K562 (cell line): ENCODE data around the gene ITPKB. TPM values are rescaled to one million over a fixed set of nuclear protein-coding genes. Genes with fewer than 3 reads are reported as not detected.

ENCODE experiments used
- ATAC-seq: fragments of 200-7000 bp; cut with Tn5 transposase; 3 replicates; pipeline ENCODE4 v1.9.1; 2020; ENCODE audit warnings: moderate library complexity
- BruUV-seq: library from RNA; stranded (reverse); fragments of 400-500 nt; replicated peaks from 2 replicates; lab custom pipeline; 2021; lab: Mats Ljungman, UMichigan
- CTCF ChIA-PET: fragments of 300-600 bp; formaldehyde crosslinking; extraction: SDS; loops from one replicate; lab custom pipeline; 2021; ENCODE audit warnings: low intra/inter-chr PET ratio; lab: Yijun Ruan, JAX
- POLR2A ChIA-PET: fragments of 300-600, 350-650 bp; sonication (Branson Sonifier 250); formaldehyde crosslinking; extraction: SDS; loops from one replicate; lab custom pipeline; 2021; ENCODE audit warnings: antibody characterized with exemption, inconsistent platforms; lab: Yijun Ruan, JAX
- DNase-seq, 4 experiments: peaks; one replicate each; pipeline versions ENCODE4 v3.0.0 to v3.0.0-alpha.2; 2011 to 2018; ENCODE audit warnings: low spot score in 3 of 4, mixed read lengths in 3 of 4; ENCODE audit errors: extremely low read depth in 1 of 4
- FAIRE-seq: peaks from 2 replicates; lab custom pipeline; 2011; peaks lifted over from hg19 to GRCh38; lab: Jason Lieb, UNC
- H2AFZ ChIP-seq: 2 replicates; pipeline ENCODE4 v1.6.0; 2011; ENCODE audit warnings: low read depth, low read length, control low read depth, inconsistent platforms
- H3K27ac ChIP-seq: fragments of 200-600 bp; 3 replicates; pipeline ENCODE4 v1.8.0; 2011; ENCODE audit warnings: low read depth, mild to moderate bottlenecking, control low read depth, inconsistent platforms, low read length, moderate library complexity, mixed read lengths; ENCODE audit errors: extremely low read depth
- H3K27me3 ChIP-seq, 2 experiments: fragments of 300-600 bp in 1 of 2; 2 replicates in 1 of 2; 3 replicates in 1 of 2; pipeline versions ENCODE4 v1.6.0 to v1.8.0; 2011; ENCODE audit warnings: inconsistent platforms in 2 of 2, low read length in 2 of 2, mild to moderate bottlenecking in 1 of 2, mixed read lengths in 1 of 2, moderate library complexity in 1 of 2; ENCODE audit not compliant: control insufficient read depth in 2 of 2, insufficient read depth in 2 of 2
- H3K36me3 ChIP-seq: fragments of 300-600 bp; 3 replicates; pipeline ENCODE4 v1.8.0; 2011; ENCODE audit warnings: mild to moderate bottlenecking, low read length, inconsistent platforms; ENCODE audit not compliant: control insufficient read depth, insufficient read depth
- H3K4me1 ChIP-seq, 2 experiments: fragments of 200-600 bp in 1 of 2; replicated peaks in 1 of 2; 2 replicates in 1 of 2; 3 replicates in 1 of 2; pipeline versions ENCODE4 v1.5.1 to v1.8.0; 2011; ENCODE audit warnings: inconsistent platforms in 2 of 2, low read length in 2 of 2, mild to moderate bottlenecking in 1 of 2, mixed read lengths in 1 of 2, moderate library complexity in 1 of 2; ENCODE audit not compliant: control insufficient read depth in 2 of 2, insufficient read depth in 2 of 2
- H3K4me2 ChIP-seq: 2 replicates; pipeline ENCODE4 v1.6.1; 2011; ENCODE audit warnings: low read length, control low read depth, inconsistent platforms, mixed read lengths; ENCODE audit not compliant: insufficient read depth
- H3K4me3 ChIP-seq: fragments of 200-600 bp; sonication (generic), shearing (Covaris generic); 2 replicates; pipeline ENCODE4 v1.5.1; 2016; ENCODE audit warnings: control low read depth, inconsistent platforms
- H3K79me2 ChIP-seq: fragments of 200-600 bp; 3 replicates; pipeline ENCODE4 v1.8.0; 2011; ENCODE audit warnings: low read length, inconsistent platforms; ENCODE audit not compliant: control insufficient read depth, insufficient read depth
- H3K9ac ChIP-seq, 2 experiments: 2 replicates each; pipeline versions ENCODE4 v1.6.0 to v1.6.1; 2011; ENCODE audit warnings: low read depth in 2 of 2, low read length in 2 of 2, control low read depth in 1 of 2, inconsistent platforms in 1 of 2, mild to moderate bottlenecking in 1 of 2, mixed read lengths in 1 of 2; ENCODE audit not compliant: insufficient read depth in 1 of 2
- H3K9me1 ChIP-seq: one replicate; pipeline ENCODE4 v1.6.0; 2011; ENCODE audit warnings: inconsistent platforms, mild to moderate bottlenecking, low read length, moderate library complexity; ENCODE audit not compliant: control insufficient read depth, insufficient read depth
- H3K9me3 ChIP-seq: replicated peaks from 2 replicates; pipeline ENCODE4 v1.5.1; 2011; ENCODE audit warnings: low read depth, low read length, inconsistent platforms; ENCODE audit not compliant: control insufficient read depth, insufficient read depth
- H4K20me1 ChIP-seq: replicated peaks from 2 replicates; pipeline ENCODE4 v1.6.1; 2011; ENCODE audit warnings: low read length, inconsistent platforms, mixed read lengths; ENCODE audit not compliant: control insufficient read depth, insufficient read depth
- ATF6 ChIP-seq: sonication (generic); formaldehyde crosslinking; IDR thresholded peaks from 2 replicates; pipeline ENCODE4 v1.4.0; 2020; ENCODE audit warnings: mild to moderate bottlenecking, missing genetic modification reagents
- BRF1 ChIP-seq: IDR thresholded peaks from 3 replicates; pipeline ENCODE4 v1.6.1; 2011; ENCODE audit warnings: borderline replicate concordance, mild to moderate bottlenecking; ENCODE audit not compliant: insufficient read length; ENCODE audit errors: extremely low read depth
- BRF2 ChIP-seq: IDR thresholded peaks from 3 replicates; pipeline ENCODE4 v1.6.1; 2011; ENCODE audit warnings: borderline replicate concordance, mild to moderate bottlenecking; ENCODE audit not compliant: insufficient read length, insufficient read depth
- DNMT1 ChIP-seq: fragments of 450-650 bp; IDR thresholded peaks from 2 replicates; pipeline ENCODE4 v1.6.1; 2016; ENCODE audit warnings: antibody characterized with exemption, mild to moderate bottlenecking
- EZH2 ChIP-seq: IDR thresholded peaks from 2 replicates; pipeline ENCODE4 v1.6.1; 2012; ENCODE audit warnings: low read depth, mild to moderate bottlenecking, inconsistent platforms, low read length, borderline replicate concordance
- MEF2D ChIP-seq: conservative IDR thresholded peaks from 2 replicates; pipeline ENCODE4 v1.6.1; 2016; ENCODE audit warnings: low read depth, missing genetic modification characterization, missing compliant biosample characterization
- NCOA2 ChIP-seq, 2 experiments: fragments of 450-650 bp; IDR thresholded peaks; 2 replicates each; pipeline ENCODE4 v1.6.1; 2018; ENCODE audit warnings: mild to moderate bottlenecking in 2 of 2, moderate library complexity in 1 of 2; ENCODE audit not compliant: partially characterized antibody in 2 of 2
- ZKSCAN8 ChIP-seq: fragments of 200-800 bp; sonication (Bioruptor generic); IDR thresholded peaks from 2 replicates; pipeline ENCODE4 v1.6.1; 2016; ENCODE audit warnings: missing genetic modification characterization, missing compliant biosample characterization
- ZNF133 ChIP-seq: fragments of 250-450 bp; sonication (Bioruptor Pico); IDR thresholded peaks from 2 replicates; pipeline ENCODE4 v1.4.0; 2020; ENCODE audit warnings: mild to moderate bottlenecking
- ZNF398 ChIP-seq: fragments of 250-450 bp; sonication (Bioruptor Pico); IDR thresholded peaks from 2 replicates; pipeline ENCODE4 v1.8.0; 2021; ENCODE audit warnings: moderate library complexity, mild to moderate bottlenecking, inconsistent platforms
- ZNF717 ChIP-seq: fragments of 250-450 bp; sonication (Bioruptor Pico); IDR thresholded peaks from 2 replicates; pipeline ENCODE4 v1.5.0; 2021
- WGBS: fragments of 100-300 bp; shearing (Covaris generic); methylation state at CpG from one replicate; pipeline ENCODE4 v1.1.6; 2016; ENCODE audit warnings: low coverage, mixed read lengths; ENCODE audit not compliant: insufficient coverage; ENCODE audit errors: missing lambda C conversion rate; 5-methylcytosine and 5-hydroxymethylcytosine counted together
- in situ Hi-C: fragments of 300-500 bp; cut with MboI; formaldehyde crosslinking; loops from 4 replicates; pipeline ENCODE4 v1.15.0; 2018; ENCODE audit warnings: inconsistent platforms, mixed read lengths
- intact Hi-C: fragments of 100-400 bp; cut with micrococcal nuclease; formaldehyde crosslinking; loops from 2 replicates; pipeline ENCODE4 v1.14.2; 2022
- polyA plus RNA-seq, 8 experiments: library from polyadenylated mRNA; depleted of rRNA in 4 of 8; stranded (reverse) in 5 of 8; unstranded in 3 of 8; fragments of >200 nt; fragmentation: Nextera tagmentation in 2 of 8; fragmentation: Illumina TruSeq in 1 of 8; extraction: Ambion mirVana in 2 of 8; extraction: Trizol in 1 of 8; gene quantifications; 2 replicates each; pipeline versions ENCODE4 v1.2.1 to v1.2.3, GENCODE V29; 2011 to 2014; ENCODE audit warnings: inconsistent platforms in 1 of 8, missing spikeins in 1 of 8
- total RNA-seq, 7 experiments: library from RNA; depleted of rRNA in 6 of 7; stranded (reverse); fragments of >200 nt in 6 of 7; fragmentation: Illumina TruSeq in 2 of 7; extraction: Trizol in 2 of 7; gene quantifications; 2 replicates each; pipeline versions ENCODE4 v1.2.1 to v1.2.3, GENCODE V29; 2011 to 2021; ENCODE audit warnings: low replicate concordance in 1 of 7
- TF ChIP-seq, protein P1 (sequence below): fragments of 450-650 bp; IDR thresholded peaks from 2 replicates; pipeline ENCODE4 v1.7.0; 2016; ENCODE audit warnings: borderline replicate concordance

Gene ITPKB
- total and polyA plus RNA-seq, 9 of the 15 experiments (the other 6 are each of a cell fraction or from before 2014, with no cell fraction given): 0.01 to 0.22 TPM; not detected in 7

DNA sequence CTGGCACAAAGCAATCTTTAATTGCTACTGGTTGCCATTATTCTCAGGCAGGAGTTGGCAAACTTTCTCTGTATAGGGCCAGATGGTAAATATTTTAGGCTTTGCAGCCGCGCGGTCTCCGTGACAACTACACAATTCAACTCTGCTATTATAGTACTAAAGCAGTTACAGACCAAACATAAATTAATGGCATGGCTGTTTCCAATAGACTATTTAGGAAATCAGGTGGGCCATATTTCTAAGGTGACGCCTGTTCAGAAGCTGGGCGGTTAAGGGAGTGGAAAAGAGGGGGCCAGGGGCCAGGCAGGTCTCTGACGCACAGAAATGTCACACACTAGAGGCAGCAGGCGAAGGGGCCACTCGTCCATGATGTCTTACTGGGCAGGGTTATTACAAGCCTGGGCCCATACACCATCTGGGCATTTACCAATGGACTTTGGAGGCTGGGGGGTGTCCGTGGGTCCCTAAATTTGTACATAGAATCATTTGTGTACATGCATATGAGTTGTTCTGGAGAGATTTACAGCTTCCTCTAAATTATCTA, 110.4 kb downstream of the ITPKB start:
- intact Hi-C loops: no loop called here
- BruUV-seq: no TSS peak
- WGBS: 26% methylated on average over 10 of the region's 10 CpGs

More for the DNA sequence above, 110.4 kb downstream of the ITPKB start:
- no peak for DNase-seq
- Histone ChIP-seq H3K27me3 (peaks cover 5 to 62% of the 10 kb centered on the region in 2 experiments; a peak in 4 of 5 replicates), H3K4me1 (no peaks in the 10 kb centered on the region), H3K4me2 (no peak overlapping the region), H3K9ac (no peak overlapping the region), H3K9me1 (no peaks in the 10 kb centered on the region), H3K9me3 (peaks cover 2% of the 10 kb centered on the region; the same call in 1 of the 2 replicates)
- no peak for ATAC-seq
- CTCF ChIA-PET: no interaction called here
- TF ChIP-seq EZH2: no peak
- TF ChIP-seq ZNF717 (CRISPR knock-in tag): no peak
- TF ChIP-seq, protein P1, sequence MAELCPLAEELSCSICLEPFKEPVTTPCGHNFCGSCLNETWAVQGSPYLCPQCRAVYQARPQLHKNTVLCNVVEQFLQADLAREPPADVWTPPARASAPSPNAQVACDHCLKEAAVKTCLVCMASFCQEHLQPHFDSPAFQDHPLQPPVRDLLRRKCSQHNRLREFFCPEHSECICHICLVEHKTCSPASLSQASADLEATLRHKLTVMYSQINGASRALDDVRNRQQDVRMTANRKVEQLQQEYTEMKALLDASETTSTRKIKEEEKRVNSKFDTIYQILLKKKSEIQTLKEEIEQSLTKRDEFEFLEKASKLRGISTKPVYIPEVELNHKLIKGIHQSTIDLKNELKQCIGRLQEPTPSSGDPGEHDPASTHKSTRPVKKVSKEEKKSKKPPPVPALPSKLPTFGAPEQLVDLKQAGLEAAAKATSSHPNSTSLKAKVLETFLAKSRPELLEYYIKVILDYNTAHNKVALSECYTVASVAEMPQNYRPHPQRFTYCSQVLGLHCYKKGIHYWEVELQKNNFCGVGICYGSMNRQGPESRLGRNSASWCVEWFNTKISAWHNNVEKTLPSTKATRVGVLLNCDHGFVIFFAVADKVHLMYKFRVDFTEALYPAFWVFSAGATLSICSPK: no peak
- no peak for TF ChIP-seq BRF1
- no peak for TF ChIP-seq MEF2D
- no peak for TF ChIP-seq ZNF133 (CRISPR knock-in tag)
- no peak for TF ChIP-seq NCOA2 (IDR thresholded peaks at IDR 0.05; ENCODE audit: partially characterized antibody in 2 of 2)
- TF ChIP-seq DNMT1: no peak
- TF ChIP-seq BRF2: no peak
- no peak for TF ChIP-seq ZNF398 (CRISPR knock-in tag)
- TF ChIP-seq ZKSCAN8 (CRISPR knock-in tag): no peak
- no peak for TF ChIP-seq ATF6 (CRISPR knock-in tag)
- TF ChIP-seq, all 486 proteins: peak for 0
- FAIRE-seq: no peak
- POLR2A ChIA-PET: interaction anchor here (0.7 to 1.1 kb wide), 2 partner anchors 9 to 94 kb away, joined by 3 to 4 read pairs; no protein-coding TSS in a partner anchor
- in situ Hi-C loops: no loop called here
- Histone ChIP-seq H3K27ac (no peak overlapping the region), H3K79me2 (no peaks in the 10 kb centered on the region), H3K4me3 (no peak overlapping the region), H2AFZ (no peak overlapping the region), H4K20me1 (0 out of 2 replicates have a peak, but pooled peaks cover 5% of the 10 kb centered on the region), H3K36me3 (no peaks in the 10 kb centered on the region)
